ENCODE data around the gene KCNMB3.
"Not testable (repeated sequence)": the region's sequence is repeated elsewhere in the genome, so short reads cannot be mapped to it uniquely, and the experiment has no call there.

Gene KCNMB3

GRCh38 chr3:179263134-179263533 lies 12.2 kb upstream of the KCNMB3 start:
- DNase-seq = no peak

DNA sequence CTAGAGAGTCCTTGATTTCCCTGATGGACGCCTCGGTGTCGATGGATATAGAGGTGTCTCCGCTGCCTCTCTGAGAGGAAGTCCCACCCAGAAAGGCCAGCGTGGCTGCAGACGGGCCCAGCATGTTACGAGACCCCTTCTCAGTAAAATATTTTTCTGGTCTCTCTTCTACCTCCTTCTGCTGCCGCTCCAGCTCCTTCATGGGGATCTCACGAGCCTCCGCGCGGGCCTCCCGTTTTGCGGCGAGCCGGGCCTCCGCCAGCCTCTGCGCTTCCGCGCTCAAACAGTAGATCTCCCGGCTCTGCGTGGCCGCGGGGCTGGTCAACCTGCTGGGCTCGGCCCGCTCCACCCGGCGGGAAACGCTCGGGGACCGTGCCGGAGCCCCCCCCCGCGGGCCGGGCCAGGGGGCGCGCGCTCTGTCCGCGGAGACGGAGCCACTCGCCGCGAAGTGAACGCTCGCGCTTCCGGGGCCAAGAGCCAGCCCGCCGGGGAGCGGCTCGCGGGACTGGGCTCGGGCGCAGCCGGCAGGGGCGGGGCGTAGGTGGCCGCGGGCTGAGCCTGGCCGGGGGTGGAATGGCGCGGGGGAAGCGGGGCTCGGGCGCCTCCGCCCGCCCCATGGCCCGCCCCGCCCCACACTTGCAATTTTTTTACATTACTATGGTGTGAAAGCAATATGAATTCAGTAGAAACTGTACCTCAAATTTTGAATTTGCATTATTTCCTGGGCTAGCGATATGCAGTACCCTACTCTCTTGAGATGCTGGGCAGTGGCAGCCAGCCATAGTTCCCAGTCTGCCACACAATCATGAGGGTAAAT lies 10.2 kb upstream of the KCNMB3 start:
- DNase-seq = peak; percentile 84

GRCh38 chr3:179259959-179260756 lies 9.2 kb upstream of the KCNMB3 start:
- DNase-seq = not testable (repeated sequence)

DNA sequence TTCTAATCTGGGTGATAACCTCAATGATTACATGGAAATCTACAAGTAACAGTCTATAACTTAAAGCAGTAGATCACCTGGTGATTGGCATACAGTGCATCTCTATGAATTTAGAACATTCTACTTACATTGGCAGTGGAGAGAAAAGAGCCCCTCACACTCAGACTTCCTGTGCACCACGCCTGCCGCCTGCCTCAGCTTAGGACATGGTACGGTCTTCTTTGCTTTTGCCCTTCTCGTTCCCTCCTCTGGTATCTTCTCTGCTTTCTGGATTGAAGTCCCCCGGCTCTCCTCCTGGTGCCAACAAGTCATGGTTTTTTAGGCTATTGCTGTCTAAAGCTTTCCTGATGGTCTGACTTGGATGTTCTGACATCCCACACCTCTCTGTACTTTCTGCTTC lies 7.9 kb upstream of the KCNMB3 start:
- DNase-seq = no peak

GRCh38 chr3:179257742-179258141 lies 6.8 kb upstream of the KCNMB3 start:
- DNase-seq = not testable (repeated sequence)

GRCh38 chr3:179256813-179257212 lies 5.9 kb upstream of the KCNMB3 start:
- no peak for DNase-seq

DNA sequence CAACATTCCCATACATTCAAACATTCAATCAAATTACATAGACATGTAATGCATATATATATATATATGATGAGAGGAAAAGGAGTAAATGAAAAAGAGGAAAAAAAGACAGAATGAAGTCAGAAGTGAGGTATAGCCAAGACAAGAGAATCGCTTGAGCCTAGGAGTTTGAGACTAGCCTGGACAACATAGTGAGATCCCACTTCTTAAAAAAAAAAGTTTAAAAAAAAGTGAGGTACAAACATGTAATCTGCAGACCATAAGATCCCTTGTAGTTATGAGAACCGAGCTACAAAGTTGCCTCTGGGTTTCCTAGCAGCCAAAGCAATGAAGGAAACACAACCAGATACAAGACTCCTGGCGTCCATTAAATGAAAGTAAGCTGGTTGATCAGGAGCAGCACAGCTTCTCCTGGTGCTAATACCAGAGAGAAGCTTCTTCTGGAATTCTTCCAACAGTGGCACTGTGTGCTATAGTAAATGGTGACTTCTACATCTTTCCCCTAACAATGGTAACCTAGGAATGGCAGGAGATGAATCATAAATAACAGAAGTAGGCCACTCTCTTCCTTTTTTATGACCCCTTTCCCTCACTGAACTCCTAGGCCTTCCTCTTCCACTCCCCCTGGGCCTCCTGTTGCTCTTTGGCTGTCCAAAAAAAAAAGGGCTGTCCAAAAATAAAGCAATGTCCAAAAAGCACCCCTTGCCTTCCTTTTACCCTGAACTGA lies 3.5 kb downstream of the KCNMB3 start:
- DNase-seq = no peak

DNA sequence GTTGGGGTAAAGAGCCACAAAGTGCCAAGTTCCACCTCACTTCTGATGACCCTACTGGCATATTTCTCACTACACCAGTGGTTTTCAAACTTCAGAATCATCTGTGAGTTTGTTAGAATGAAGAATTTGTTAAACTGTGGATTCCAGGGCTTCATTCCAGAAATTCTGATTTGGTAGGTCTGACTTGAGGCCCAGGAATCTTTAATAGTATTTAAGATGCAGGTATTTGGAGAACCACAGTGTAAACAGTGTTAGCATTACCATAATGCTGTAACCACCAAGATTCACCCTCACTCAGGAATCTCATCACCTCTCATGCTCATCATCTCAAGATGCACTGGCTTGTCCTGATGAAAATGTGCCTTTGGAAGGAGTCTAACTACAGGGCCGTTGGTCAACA lies 6.0 kb downstream of the KCNMB3 start:
- no peak for DNase-seq

GRCh38 chr3:179242859-179243258 lies 8.1 kb downstream of the KCNMB3 start:
- not testable (repeated sequence) for DNase-seq

- not testable (repeated sequence) for DNase-seq
Measured at GRCh38 chr3:179240299-179240698, 10.6 kb downstream of the KCNMB3 start.

DNA sequence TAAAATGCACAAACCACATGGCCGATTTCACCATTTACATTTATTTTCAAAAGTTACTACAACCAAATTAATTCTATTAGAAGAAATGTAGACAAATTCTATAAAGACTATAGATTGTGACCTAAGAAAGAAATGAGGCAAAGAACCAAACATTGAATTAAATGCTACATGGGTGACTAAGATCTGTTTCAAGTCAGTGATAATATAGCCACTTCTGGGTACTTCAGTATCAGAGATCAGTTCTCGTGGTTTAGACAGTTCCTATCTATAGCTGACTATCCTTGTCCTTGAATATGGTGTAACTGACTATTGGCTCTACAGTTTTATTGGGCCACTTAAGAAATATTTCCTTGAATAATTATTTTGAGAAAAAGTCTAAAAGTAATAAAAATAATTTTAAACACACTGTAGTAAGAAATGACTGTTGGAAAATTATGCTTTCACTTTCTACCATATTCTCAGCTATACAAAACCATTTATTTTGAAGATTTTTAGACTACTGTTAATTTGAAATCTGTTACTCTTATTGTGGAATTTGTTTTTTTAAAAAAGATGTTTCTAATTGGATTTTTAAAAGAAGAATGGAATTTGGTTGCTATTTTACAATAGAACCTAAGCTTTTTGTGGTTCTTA lies 14.1 kb downstream of the KCNMB3 start:
- no peak for DNase-seq

GRCh38 chr3:179234199-179234598 lies 16.7 kb downstream of the KCNMB3 start:
- DNase-seq = no peak

DNA sequence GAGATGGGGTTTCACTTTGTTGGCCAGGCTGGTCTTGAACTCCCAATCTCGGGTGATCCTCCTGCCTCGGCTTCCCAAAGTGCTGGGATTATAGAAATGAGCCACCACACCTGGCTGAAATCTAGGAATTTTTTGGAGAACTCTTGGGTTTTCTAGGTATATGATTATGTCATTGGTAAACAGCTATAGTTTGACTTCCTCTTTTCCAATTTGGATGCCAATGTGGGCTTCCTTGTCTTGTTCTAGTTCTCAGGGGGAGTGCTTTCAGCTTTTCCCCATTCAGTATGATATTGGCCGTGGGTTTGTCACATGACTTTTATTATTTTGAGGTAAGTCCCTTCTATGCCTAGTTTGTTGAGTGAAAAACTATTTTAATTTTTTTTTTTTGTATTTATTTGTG lies 17.9 kb downstream of the KCNMB3 start:
- DNase-seq = no peak

DNA sequence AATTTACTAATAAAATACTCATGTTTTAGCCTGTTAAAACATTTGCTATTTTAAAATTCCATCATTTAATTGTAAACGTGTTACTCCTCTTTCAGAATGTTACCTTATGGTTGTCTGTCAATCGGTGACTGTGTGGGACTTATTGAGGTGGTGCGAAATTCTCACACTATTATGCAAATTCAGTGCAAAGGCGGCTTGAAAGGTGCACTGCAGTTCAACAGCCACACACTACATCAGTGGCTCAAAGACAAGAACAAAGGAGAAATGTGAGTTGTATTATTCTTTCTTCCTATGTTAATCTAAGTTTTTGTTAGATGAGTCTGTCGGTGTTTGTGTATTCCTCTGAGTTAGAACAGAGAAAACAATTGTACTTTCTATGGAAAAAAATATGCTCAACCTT lies 21.7 kb downstream of the KCNMB3 start:
- DNase-seq = no peak

GRCh38 chr3:179227349-179227748 lies 23.6 kb downstream of the KCNMB3 start:
- no peak for DNase-seq

- no peak for DNase-seq
Measured at GRCh38 chr3:179224584-179224983, 26.3 kb downstream of the KCNMB3 start.

- DNase-seq = no peak
Measured at GRCh38 chr3:179223548-179223947, 27.4 kb downstream of the KCNMB3 start.

GRCh38 chr3:179218213-179218612 lies 32.7 kb downstream of the KCNMB3 start:
- not testable (repeated sequence) for DNase-seq

DNA sequence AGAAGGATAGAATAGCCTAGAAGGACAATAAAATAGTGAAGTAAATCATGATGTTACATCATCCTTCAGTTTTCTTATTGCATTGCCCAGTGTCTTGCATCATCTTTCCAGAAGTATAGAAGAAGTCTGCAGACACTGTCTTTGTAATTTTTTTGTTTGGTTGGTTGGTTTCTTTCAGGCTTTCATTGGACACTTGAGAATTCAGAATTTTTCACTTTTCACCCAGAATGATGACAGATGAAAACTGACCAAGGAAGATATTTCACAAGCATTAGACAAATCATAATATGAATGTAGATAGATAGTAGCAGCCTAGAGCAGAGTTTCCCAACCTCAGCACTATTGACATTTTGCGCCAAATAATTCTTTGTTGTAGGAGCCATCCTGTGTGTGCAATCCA lies 35.4 kb downstream of the KCNMB3 start:
- DNase-seq = not testable (repeated sequence)

GRCh38 chr3:179200790-179201189 lies 50.1 kb downstream of the KCNMB3 start:
- no peak for DNase-seq

GRCh38 chr3:179196700-179197099 lies 54.2 kb downstream of the KCNMB3 start:
- DNase-seq = no peak

GRCh38 chr3:179196098-179196497 lies 54.8 kb downstream of the KCNMB3 start:
- DNase-seq = no peak

DNA sequence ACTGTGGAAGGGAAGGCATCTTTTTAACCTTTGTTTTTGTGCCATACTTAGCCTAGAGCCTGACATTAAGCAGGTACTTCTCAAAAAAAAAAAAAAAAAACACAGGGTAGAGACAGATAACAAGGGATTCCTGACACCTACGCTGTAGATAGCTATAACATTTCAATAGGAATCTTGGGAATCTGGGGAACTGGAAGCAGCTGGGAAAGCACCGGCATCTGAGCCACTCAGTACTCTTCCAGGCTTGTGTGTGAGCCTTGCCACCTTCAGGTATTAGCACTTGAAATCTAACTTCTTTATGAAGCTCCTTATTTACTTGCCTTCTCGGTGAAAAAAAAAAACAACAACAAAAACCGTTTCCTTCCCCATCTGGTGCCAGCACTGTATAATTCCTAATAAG lies 56.0 kb downstream of the KCNMB3 start:
- DNase-seq = no peak

Measured in NCI-H146 (cell line).